HG02885 (cell line): ENCODE measurements around the gene WFIKKN2.

ENCODE experiments used
- ATAC-seq: cut with Tn5 transposase; IDR thresholded peaks from one replicate; pipeline ENCODE4 v1.9.1; 2021; ENCODE audit warnings: mild to moderate bottlenecking; ENCODE audit not compliant: unreplicated experiment, poor library complexity

WFIKKN2 gene

DNA sequence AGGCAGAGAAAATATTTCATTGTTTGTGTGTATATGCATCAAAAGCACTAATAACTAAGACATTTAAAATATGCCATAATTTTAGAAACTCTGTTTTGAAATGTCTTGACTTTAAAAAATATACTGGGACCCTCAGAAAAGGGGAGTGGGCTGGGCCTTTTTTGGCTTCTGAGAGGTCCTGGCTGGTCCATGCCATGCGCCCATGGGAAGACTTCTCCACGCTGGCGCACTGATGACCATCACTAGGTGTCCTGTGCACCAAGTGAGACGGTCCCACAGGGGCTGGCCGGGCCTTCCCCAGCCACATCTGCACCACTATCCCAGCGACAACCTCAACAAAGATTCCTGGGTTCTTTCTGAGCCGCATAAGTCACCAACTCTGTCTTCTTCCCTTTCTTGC is 27.0 kb upstream of the WFIKKN2 start:
- ATAC-seq = no peak

DNA sequence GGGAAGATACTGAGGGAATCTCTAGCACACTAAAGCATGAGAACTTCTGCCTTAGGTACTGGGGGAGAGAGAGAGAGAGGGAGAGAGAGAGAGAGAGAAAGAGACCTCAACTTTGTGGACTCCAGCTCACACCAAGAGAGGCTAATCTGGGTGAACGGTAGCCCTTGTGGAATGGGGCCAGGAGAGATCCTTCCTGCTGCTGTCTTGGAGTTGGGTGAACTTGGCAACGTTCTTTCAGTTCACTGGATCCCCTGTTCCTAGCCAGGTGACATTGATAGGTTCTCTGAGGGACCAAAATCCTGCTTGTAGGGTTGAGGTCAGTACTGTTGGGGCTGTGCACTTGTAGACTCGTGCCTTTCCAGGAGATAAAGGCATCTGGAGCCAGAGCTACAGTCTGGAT is 26.5 kb upstream of the WFIKKN2 start:
- ATAC-seq = no peak

- no peak for ATAC-seq
These were observed 21.8 kb upstream of the WFIKKN2 start for GRCh38 chr17:50813583-50813982.

- ATAC-seq = no peak
These were observed 20.0 kb upstream of the WFIKKN2 start for GRCh38 chr17:50815400-50815799.

DNA sequence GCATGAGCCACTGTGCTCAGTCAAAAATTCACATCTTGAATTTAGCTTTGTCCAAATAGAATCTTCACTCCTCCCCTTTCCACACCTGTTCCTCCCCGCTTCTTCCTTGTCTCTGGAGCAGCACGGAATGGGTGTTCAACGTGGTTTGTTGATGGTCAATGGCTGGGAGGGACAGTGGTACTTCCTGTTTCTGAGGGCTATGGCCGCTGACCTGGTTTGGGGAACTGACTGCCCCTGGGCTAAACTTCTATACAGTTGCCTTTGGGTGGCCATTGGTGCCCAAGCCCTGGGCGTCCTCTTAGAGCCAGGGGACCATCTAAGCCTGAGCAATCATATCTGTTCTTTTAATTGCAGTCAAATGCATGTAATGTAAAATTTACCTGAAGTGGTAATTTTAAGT is 19.1 kb upstream of the WFIKKN2 start:
- no peak for ATAC-seq

GRCh38 chr17:50816771-50817751 is 18.3 kb upstream of the WFIKKN2 start:
- ATAC-seq = no peak

GRCh38 chr17:50817838-50818237 is 17.5 kb upstream of the WFIKKN2 start:
- no peak for ATAC-seq

- ATAC-seq = no peak
These were observed 17.1 kb upstream of the WFIKKN2 start for GRCh38 chr17:50818261-50818660.

DNA sequence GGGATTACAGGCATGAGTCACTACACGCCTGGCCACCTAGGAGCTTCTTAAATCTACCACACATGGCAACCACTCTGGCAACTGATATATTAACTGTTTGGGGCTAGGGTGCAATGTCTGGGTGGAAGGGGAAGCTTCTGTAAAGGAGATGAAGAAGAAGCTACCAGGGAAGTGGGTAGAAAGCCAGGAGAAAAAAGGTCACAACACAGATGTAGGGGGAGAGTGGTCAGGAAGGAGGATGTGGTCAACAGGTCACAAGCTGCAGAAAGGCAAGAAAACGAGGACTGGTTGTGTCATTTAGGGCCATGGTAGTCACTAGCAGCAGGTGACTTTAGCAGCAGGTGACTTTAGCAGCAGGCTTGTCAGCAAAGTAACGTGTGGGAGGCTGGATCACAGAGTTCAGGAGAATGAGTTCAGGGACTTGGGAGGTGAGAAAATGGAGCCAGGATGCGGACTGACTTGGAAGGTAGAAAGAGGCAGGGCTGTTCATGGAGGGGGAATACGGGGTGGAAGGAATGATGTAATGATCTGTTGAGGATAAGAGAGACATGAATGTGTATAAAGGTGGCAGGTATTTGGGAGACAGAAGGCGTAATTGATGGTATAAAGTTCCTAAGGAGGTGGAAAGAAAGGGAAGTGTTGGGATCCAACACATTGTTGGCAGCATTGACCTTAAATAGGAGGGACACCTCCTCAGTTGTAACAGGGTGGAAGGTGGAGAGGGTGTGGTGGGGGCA is 16.3 kb upstream of the WFIKKN2 start:
- no peak for ATAC-seq

DNA sequence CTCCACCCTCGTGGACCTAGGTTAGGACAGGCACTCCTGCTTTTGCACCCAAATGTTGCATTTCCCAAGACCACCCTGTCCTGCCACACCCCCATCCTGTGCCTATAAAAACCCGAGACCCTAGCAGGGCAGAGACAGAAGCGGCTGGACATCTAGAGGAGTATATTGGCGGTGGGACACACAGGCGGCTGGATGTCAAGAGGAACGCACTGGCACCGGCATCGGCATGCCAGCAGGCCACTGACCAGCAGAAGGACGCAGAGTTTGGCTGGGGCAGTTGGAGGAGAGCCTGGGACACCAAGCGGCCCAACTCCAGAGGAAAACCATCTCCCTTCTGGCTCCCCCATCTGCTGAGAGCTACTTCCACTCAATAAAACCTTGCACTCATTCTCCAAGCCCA is 14.7 kb upstream of the WFIKKN2 start:
- no peak for ATAC-seq

GRCh38 chr17:50822550-50822949 is 12.8 kb upstream of the WFIKKN2 start:
- no peak for ATAC-seq

GRCh38 chr17:50824429-50824828 is 11.0 kb upstream of the WFIKKN2 start:
- ATAC-seq = no peak

GRCh38 chr17:50825188-50825587 is 10.2 kb upstream of the WFIKKN2 start:
- ATAC-seq = no peak

- peak; percentile 87 for ATAC-seq
These were observed 6.7 kb upstream of the WFIKKN2 start for GRCh38 chr17:50828508-50829170.

DNA sequence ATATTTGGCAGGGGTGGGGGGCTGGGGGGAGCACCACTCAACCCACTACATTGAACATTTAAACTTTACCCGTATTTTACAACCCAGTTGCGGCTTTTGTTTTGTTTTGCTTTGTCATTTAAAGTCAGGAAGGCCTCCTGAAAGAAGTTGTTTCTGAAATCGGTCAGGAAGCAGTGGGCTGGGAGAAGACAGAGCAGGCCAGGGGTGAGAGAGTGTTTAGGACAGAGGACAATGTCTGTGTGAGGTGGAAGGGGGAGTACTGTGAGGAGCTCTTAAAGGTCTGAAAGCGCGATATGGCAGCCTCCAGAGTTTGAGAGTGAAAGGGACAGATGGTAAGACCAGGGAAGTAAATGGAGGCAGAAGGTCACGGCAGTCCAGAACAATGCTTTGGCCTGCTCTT is 6.1 kb upstream of the WFIKKN2 start:
- no peak for ATAC-seq

DNA sequence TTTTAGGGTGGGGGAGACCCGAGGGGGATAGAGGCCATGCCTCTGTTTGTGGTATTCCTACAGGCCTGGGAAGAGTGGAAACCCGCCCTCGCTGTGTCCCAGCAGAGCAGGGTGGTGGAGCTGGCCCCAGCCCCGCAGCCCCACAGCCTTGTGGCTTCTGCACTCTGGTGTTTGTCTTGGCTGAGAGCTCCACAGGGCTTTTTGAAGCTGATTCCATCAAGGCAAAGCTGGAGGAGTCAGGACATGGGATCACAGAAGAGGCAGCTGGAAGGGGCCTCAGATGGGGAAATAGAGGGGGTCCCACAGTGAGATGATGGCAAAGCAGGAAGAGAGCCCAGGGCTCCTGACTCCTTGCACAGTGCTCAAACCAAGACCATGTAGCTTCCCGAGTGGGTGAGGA is 5.0 kb upstream of the WFIKKN2 start:
- no peak for ATAC-seq

DNA sequence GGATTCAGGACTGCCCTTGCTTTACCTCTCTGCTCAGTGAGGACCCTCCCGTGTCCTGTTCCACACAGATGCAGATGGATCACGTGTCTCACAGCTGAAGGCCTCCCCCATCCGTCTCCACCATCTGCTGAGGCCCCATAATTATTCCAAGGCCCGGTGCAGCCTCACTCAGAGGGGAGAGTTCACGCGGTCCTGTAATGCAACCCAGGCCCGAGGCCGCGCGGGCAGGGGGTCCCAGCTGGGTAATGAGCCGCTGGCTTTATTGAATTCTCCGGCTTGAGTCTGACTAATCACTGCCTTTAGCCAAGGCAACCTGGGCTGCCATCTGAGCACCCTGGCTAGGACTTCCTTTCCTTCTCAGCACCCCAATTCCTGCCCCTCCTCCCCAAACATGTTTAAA is 4.4 kb upstream of the WFIKKN2 start:
- ATAC-seq = no peak

- ATAC-seq = no peak
These were observed 3.9 kb upstream of the WFIKKN2 start for GRCh38 chr17:50831471-50831928.

DNA sequence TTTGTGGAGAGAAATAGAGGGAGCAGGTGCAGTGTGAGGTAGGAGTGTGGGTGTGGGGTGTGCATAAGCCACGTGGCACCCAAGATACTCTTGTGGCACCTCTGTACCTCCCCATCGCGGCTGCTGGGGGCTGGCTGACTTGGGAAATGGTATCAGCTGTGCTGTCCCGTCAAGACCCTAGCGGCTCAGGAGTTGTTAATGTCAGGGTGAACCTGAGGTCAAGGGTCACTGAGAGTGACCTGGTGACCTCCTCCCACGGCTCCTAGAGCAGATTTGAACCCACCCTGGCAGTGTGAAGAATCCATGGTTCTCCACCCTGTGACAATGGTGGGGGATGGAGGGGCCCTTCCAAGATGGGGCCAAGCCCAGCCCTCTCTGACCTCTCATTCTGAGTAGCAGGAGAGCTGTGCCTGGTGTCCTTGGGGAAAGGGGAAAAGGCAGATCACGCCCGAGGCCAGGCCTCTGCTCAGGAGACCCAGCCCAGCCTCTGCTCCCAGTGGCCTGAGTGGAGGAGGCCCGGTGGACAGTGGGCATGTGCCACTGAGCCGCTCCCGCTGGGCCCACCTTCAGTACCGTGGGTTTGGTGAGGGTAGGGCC is 3.0 kb upstream of the WFIKKN2 start:
- no peak for ATAC-seq

DNA sequence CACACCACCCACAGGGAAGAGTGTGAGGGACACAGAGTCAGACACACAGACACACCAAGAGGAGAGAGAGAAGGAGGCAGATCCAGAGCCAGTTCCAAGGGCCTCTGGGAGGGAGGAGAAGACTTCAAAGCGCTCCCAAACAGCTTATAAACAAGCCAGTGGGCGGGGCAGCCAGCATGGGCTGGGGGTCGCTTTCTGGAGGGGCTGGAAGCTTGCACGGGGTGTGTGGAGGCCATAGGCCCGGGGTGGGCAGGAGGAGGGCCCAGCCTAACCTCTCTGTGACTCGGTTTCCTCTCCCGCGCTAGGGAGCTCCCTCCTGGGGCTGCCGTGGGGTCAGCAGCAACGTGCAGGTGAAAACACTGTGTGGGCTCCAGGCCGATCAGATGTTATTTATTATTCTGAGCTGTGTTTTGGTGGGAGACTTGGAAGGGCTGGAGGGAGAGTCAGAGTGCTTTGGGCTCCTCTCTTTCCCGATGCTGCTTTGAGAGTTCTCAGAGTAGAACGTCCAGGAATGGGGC is 2.5 kb upstream of the WFIKKN2 start:
- no peak for ATAC-seq
